ENCODE measurements around the gene ATRN.

DNA sequence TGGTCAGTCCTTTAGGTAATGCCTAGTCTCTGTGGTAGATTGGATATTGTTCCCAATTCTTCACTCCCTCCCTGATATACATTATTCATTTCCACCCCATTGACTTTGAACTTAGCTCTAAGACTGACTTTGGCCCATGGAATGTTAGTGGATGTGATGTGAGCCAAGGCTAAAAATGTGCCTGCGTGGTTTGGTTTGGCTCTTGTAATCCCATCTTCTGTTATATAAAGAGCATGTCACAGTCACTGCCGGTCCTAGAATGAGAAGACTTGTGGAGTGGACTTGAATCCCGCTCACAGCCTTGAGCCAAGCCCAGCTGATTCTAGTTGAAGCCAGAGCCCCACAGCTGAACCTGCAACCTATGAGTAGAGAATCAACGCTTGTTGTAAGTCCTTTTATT is 39.7 kb upstream of the ATRN start:
- TF ChIP-seq CTCF (IDR thresholded peaks at IDR 0.05; ENCODE audit: poor library complexity) (no peak), EZH2 (IDR thresholded peaks at IDR 0.05; ENCODE audit: borderline replicate concordance) (no peak), EZH2phosphoT487 (IDR thresholded peaks at IDR 0.05; ENCODE audit: low read depth, severe bottlenecking, unreplicated experiment) (no peak)

Data from hepatocyte (in vitro differentiated cells).